GM18511 (cell line): ENCODE measurements around the gene EIF4EBP2.

Experiments used
- ATAC-seq: cut with Tn5 transposase; IDR thresholded peaks from one replicate; pipeline ENCODE4 v1.9.1; 2021; ENCODE audit warnings: mild to moderate bottlenecking, moderate library complexity; ENCODE audit not compliant: unreplicated experiment

EIF4EBP2 gene

DNA sequence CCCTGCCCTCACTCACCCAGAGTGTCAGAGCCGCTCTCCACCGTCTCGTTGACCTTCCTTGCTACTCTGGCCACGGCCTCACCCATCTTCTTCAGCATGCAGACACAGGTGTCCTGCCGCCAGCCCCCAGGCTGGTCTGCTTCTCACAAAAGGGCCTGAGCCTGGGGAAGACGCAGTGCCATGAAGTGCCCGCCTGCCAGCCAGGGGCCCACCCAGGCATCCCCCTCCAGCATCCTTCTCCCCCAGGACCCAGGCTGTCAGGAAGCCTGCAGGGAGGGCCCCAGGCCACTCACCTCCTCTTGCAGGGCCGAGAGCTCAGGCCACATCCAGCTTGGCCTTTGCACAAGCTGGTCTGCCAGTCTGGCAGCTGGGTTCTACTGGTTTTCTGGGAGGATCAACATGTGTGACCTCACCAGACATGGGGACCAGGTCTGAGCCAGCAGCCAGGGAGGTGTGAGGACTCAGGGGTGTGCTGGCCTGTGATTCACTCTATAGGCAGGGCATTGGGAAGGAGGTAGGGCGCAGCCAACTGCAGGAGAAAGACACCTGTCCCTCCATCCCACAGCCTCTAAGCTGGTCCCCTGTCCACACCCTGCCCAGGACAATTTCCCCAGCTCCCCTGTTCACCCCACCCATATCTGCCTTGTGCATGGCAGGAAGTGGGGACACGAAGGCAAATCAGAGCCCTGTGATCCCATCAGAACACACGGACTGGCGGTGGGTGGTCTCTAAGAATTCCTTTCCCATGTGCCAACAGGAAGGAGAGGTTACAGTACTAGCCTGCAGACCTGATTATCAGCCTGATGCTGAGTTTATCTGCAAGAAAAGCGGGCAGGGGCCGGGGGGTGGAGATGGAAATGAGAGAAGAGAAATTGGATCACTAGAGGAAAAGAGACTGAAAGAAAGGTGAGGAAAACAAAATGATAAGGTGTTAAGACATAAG, 27.2 kb upstream of the EIF4EBP2 start:
- no peak for ATAC-seq

- ATAC-seq = no peak
Measured at GRCh38 chr10:70378122-70378521, 25.8 kb upstream of the EIF4EBP2 start.

- no peak for ATAC-seq
Measured at GRCh38 chr10:70379581-70380176, 24.3 kb upstream of the EIF4EBP2 start.

DNA sequence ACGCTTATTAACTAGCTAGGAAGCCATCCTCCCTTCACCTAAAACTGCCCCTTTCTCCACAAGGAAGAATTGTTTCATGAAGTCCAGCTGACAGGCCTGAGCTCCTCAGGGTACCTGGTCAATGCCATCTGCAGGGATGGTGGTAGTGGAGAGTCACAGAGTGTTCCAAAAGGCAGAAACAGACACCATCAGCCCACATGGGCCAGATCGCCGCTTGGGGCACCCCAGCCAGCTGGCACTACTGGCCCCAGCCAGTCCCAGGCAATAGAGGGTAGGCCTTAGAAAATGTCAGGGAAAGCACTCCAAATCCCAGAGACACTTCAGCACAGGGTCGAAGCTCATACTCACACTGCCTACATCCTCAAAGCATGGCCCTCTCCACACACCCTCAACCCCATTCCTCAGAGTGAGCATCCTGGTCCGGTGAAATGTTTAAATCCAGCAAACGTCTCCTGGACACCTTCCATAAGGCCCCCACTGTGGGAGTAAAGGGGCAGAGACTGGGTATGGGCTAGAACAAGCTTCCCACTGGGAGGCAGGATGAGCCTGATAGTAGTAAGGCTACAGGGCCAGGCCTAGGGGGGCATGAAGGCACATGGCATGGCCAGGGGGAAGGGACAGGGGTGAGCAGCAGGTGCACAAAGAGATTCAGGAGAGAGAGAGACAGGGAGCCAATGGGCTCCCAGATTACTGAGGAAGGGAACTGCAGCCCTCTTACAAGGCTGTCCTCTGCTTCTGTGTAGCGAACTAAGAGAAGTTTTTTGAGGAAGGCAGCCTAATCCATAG, 23.4 kb upstream of the EIF4EBP2 start:
- ATAC-seq = no peak

DNA sequence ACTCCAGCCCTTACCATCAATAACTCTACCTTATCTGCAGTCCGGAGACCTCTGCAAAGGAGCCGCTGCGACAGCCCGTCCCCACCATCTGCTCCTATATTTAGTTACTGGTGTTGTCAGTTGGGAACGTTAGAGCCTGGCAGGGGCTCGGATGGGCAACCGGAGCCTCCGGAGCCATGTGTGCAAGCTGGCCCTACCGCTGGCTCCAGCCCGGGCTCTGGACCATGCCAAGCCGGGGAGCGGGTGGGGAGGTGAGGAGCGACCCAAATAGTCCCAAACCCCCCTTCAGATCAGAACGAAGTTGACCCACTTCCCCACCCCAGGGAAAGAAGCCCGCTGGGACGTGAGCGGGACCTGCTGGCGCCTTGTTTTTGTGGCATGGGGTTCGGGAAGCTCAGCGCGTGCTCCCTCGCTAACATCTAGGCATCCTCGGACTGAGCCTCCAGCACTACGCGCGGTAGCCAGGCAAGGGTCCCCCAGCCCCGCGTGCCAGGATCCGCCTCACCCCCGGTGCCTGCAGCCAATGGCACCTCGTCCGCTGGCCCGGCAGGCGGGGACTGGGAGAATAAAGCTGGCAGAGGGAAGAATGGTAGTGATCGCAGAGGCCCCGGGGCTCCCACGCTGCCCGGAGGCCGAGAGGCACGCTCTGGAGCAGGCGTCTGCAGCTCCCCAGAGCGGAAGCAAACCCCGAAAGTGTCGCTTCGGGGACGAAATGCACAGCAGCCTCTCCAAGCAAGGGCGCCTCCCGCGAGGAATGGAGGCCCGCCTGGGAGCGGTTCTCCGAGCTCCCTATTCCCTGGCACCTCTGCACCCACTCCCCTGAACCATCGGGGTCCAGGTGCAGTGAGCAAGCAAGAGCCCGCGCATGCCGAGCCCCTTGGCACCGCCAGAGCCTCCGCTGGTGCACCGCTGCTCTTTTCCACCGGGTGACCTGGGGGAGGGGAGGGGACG, 22.2 kb upstream of the EIF4EBP2 start:
- peak; percentile 57 for ATAC-seq

DNA sequence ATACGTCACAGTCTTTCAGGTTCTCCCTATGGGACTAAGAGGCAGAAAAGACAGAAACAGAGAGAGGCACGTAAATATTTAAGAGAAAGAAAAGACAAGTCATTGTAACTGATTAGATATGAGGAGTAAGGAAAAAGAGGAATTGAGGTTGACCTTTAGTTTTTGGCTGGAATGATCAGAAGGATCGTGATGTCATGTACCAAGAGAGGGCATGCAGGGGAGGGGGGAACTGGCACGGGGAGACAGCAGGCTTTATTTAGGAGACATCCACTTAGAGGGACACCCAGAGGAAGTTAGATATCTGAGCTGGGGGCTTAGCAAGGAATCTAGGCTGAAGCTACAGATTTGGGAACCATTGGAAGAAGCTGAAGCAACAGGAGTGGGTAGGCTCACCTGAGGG, 12.3 kb upstream of the EIF4EBP2 start:
- ATAC-seq = no peak

DNA sequence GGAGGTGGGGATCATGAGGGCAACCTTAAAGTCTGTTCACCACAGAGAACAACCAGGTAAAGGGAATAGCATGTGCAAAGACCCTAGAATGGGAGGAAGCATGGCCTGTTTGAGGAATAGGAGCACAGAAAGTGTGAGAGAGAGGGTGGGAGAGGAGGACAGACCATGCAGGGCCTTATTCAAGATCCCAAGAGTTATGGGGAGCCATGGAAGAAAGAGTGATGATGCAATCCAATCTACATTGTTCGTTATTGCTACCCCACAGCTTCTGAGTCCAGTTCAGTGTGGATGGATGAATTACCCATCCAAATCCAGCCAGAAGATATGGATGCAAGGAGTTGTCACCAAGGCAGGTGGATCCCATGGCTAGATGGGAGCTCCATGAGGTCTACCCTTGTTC, 7.8 kb upstream of the EIF4EBP2 start:
- no peak for ATAC-seq

DNA sequence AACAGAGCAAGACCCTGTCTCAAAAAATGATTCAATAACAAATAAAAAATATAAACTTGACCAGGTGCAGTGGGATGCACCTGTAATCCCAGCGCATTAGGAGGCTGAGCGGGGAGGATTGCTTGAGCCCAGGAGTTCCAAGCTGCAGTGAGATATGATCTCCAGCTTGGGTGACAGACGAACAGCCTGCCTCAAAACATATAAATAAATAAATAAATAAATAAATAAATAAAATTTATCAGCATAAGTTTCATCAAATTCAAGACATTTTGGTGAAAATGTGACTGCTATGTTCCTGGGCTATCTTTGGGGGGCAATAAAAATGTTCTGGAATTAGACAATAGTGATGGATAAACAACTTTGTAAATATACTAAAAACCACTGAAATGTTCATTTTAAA, 4.8 kb upstream of the EIF4EBP2 start:
- no peak for ATAC-seq

DNA sequence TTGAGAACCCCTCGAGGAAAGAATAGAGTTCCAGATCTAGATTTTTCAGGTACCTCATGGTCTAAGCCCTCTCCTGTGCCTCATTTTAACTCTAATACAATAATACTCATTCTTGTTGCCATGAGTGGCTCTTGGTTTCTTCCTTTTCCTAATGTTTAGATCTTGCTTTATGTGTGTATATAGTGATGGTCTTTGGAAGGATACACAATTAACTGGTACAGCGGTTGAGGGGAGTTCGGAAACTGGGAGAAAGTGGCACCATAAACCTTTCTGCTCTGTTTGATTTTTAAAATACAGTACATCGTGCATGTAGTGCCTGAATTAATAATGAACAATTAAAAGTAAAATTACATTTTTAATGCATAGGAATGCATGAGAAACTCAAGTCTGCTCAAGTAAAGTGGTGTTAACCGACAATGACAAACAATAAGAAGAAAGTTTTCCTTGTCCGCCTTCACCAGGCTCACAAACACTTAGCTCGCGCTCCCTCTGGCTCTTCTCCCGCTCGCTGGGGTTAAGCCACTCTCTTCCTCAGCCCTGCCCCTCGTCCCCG, 386 bp upstream of the EIF4EBP2 start:
- ATAC-seq = peak; percentile 15

DNA sequence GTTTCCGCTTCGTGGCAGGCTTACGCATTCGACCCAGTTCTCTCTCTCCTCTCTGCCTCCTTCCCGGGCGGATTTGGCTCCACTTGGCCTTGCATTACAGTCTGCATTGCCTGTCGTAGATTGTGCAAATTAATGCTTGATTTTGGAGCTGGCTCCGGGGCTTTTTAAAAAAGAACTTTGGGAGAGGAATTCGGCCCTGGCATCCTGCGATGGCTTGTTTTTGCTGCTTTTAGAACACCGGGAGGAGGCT, 767 bp downstream of the EIF4EBP2 start:
- ATAC-seq = peak; percentile 14

- no peak for ATAC-seq
Measured at GRCh38 chr10:70405037-70405824, 1.3 kb downstream of the EIF4EBP2 start.

DNA sequence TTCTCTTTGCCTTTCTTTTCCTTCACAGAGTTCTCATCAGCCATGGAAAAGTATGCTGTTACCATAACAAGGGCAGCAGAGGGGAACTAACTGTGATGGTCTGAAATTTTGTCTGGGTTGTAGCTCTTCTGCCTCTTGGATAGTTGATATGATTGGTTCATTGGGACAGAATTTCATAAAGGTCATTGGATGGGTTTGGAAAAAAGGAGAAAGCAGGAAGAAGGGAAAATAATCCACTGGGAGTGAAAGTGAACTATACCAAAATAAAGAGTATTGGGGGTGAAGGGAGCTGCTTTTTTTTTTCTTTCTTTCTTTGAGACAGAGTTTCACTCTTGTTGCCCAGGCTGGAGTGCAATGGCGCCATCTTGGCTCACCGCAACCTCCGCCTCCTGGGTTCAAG, 5.8 kb downstream of the EIF4EBP2 start:
- no peak for ATAC-seq

GRCh38 chr10:70410608-70411007, 6.7 kb downstream of the EIF4EBP2 start:
- no peak for ATAC-seq

GRCh38 chr10:70412356-70412755, 8.4 kb downstream of the EIF4EBP2 start:
- ATAC-seq = no peak

GRCh38 chr10:70417568-70417967, 13.6 kb downstream of the EIF4EBP2 start:
- ATAC-seq = no peak

DNA sequence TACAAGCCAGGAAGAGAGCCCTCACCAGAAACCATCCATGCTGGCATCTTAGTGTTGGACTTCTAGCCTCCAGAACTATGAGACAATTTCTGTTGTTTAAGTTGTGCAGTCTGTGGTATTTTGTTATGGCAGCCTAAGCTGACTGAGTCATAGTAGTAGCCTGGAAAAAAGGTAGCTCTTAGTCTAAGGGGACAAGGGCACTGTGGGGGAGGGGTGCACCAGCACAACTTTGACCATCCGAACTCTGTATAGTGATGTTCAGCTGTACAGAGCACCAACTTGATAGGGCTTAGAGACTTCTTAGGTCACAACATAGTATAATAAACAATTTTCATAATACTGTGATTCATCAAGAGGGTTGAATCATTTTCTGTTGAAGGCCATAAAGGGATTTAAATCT, 14.3 kb downstream of the EIF4EBP2 start:
- ATAC-seq = no peak

- no peak for ATAC-seq
Measured at GRCh38 chr10:70418713-70419112, 14.8 kb downstream of the EIF4EBP2 start.

DNA sequence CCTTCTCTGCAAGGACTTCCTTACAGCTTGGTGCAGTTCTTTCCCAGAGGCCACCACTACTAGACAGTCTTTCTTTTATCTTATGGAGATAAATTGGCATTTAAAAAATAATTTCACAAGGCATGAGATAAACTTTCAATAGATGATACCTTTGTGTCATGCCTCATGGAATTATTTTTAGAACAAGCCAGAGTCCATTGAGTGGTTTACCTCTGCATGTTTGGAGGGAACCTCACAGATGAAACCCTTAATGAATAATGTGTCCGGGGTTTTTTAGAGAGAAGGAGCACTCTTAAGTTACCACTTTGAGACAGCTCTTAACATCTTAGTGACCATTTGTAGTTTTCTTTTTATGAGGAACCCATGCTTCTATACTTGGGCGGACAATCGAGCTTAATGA, 20.4 kb downstream of the EIF4EBP2 start:
- ATAC-seq = no peak

DNA sequence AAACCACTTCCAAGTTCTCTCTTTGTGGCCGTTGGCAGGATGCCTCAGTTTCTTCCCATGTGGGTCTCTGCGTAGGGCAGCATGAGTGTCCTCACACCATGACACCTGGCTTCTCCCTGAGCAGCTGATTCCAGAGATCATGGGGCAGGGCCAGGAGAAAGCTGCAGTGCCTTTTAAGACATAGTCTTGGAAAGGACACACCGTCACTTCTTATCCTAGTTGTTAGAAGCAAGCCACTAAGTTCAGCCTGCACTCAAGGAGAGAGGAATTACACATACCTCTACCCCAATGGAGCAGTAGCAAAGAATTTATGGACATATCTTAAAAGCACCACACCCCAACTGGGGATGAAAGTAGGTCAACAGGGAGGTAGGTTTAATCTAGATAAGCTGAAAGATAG, 21.2 kb downstream of the EIF4EBP2 start:
- ATAC-seq = no peak

DNA sequence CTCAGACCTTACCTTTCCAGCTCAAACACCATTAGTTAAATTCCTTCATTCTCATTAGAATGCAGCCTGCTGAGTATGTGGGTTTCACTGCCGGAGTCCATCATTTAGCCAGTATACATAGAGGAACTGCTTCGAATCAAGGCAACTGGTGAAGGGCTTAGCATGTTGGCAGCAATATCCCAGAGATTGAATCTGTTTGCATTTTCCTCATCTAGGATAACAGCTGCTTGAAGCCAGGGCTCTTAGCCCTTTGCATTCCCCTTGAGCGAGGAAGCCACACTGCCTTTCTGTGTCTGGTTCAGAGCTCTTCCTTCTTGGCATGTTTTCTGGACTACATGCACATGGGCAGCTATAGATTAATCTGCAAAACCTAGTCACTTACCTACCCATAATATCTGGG, 22.9 kb downstream of the EIF4EBP2 start:
- no peak for ATAC-seq
